Adrenal gland (tissue), 5 donors: Measurements from ENCODE around the gene LARGE1.

Source experiments
- CTCF ChIP-seq, 6 experiments: fragments of 450-650 bp in 4 of 6; fragments of 200-600 bp in 2 of 6; sonication (generic) in 1 of 6; IDR thresholded peaks; 1 replicate in 5 of 6; 2 replicates in 1 of 6; pipeline versions ENCODE4 v1.5.1 to v1.8.0; 2016 to 2021; ENCODE audit warnings: antibody characterized with exemption in 6 of 6, mild to moderate bottlenecking in 2 of 6, moderate library complexity in 1 of 6
- POLR2A ChIP-seq, 2 donors: fragments of 450-650 bp; IDR thresholded peaks; one replicate each; pipeline ENCODE4 v1.6.1; 2017; ENCODE audit warnings: antibody characterized with exemption in 2 of 2, mild to moderate bottlenecking in 2 of 2, moderate library complexity in 1 of 2
- donor health status: DM: no; HTN: no; CAD: no.

GRCh38 chr22:33853200-33854097 is 66.8 kb downstream of the LARGE1 start:
- TF ChIP-seq CTCF (IDR thresholded peaks at IDR 0.05) (no peak), POLR2A (IDR thresholded peaks at IDR 0.05) (no peak)
